Measurements from ENCODE around the gene ING4. TPM values are rescaled to one million over a fixed set of nuclear protein-coding genes. Genes with fewer than 3 reads are reported as not detected.

ING4 gene
- total RNA-seq, 1 experiment from 2014 or later, result 26.3 TPM

DNA sequence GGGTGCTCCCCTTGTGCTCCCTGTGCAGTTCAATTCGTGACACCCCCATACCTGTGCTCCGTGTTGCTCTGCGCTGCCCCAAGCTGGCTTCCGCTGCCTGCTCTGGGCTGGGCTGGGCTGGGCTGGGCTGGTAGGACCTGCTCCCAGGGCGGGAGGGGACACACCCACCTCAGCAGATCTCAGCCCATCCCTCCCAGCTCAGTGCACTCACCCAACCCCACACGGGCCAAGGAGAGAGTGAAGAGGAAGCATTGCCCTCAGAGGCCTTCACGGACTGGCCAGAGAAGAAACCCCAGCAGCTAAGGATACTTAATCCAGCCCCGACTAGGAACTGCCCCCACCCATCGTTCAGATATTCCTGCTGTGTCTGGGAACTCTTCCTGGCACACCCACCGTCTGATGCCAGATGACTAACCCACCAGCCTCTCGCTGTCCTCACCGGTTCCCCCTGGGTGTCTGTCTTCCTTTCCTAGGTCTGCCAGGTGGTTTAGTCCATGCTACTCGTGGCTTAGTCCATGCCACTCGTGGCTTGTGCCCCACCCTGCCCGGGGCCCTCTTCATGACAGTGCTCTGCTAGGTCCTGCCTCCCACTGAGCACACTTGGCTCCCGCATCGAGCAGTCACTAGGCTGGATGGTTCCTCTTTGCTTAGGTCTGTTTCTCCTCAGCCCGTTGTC lies 26.9 kb downstream of the ING4 start, which contains the start of gene LPAR5:
Gene LPAR5 (minus strand): TSS at position 104 of the 676 bp plus-strand sequence. CDS start 14,711 bp downstream, outside the sequence.
- peak; percentile 18 for DNase-seq (ENCODE audit: low read depth)

DNA sequence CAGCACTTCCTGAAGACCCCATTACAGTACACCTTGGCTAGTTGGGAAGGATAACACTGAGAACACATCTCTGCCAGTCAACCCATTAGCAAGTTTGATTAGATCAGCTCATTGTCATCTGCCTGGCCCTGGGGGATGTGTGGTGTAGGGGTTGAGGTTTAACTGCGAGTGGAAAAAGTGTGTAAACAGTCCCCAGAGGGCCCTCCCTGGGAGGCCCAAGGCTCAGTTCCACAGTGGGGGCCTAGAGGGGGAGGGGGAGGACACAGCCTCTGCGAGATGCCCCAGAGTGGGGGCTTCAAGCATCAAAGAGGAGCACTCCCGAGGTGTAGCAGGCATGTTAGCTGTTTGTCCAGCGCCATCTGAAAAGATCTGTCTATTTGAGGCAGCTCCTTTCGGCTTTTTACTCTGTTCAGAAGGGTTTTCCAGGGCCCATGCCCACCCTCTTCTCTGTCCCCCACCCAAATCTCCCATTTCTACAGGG lies 27.5 kb downstream of the ING4 start:
- DNase-seq (ENCODE audit: low read depth), result no peak

GRCh38 chr12:6632026-6632983 lies 30.6 kb downstream of the ING4 start:
- no peak for DNase-seq (ENCODE audit: low read depth)

DNA sequence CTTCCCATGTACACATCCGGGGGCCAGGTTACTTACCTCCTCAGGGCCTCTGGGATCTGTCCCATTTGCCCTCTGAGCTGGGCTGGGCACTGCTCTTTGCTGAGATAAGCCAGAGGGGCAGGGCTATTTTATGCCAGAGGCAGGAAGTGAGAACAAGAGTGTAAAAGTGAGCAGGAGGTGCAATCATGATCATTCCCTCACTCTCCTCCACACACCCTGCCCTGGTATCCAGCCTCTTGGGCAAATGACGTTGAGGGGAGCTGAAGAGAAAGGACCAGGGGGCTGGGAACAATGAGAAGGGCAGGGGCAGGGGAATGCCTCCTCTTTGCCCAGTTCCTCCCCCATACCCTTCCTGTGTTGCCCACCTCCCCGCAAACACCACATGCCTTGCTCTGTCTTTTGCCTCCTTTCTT lies 31.4 kb downstream of the ING4 start:
- DNase-seq (ENCODE audit: low read depth), result no peak

- no peak for DNase-seq (ENCODE audit: low read depth)
Measured at GRCh38 chr12:6630736-6631135, 32.2 kb downstream of the ING4 start.

DNA sequence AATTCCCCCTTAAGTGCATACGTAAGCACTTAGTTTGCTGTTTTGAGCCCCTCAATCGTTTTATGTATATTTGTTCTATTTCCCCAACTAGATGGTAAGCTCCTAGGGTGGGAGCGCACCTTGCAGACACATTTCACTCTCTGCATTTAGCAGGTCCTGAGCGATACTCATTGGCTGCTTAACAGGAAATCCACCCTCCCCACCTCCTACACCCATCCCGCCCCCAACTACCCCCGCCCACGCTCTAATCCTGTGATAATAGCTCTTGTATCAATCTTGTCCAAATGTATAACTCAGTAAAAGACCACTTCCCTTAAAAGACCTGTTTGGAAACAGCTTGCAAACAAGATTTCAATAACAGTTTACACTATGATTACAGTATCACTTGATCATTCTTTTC lies 35.3 kb downstream of the ING4 start:
- no peak for DNase-seq (ENCODE audit: low read depth)

GRCh38 chr12:6626654-6627283 lies 36.1 kb downstream of the ING4 start:
- DNase-seq (ENCODE audit: low read depth), result no peak

DNA sequence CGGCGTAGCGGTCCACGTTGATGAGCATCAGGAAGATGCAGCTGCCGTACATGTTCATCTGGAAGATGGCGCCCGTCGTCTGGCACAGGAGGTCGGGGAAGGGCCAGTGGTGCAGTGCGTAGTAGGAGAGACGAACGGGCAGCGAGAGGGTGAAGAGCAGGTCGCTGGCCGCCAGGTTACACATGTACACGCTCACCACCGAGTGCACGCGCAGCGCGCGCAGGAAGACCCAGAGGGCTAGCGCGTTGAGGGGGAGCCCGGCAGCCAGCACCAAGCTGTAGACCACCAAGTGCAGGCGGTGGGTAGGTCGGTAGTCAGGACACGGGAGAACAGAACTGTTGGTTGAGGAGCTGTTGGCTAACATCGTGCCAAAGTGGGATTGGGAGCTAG lies 42.0 kb downstream of the ING4 start:
- no peak for DNase-seq (ENCODE audit: low read depth)

GRCh38 chr12:6620137-6620884 lies 42.6 kb downstream of the ING4 start:
- DNase-seq (ENCODE audit: low read depth), result no peak

- no peak for DNase-seq (ENCODE audit: low read depth)
Measured at GRCh38 chr12:6618483-6619225, 44.3 kb downstream of the ING4 start.

DNA sequence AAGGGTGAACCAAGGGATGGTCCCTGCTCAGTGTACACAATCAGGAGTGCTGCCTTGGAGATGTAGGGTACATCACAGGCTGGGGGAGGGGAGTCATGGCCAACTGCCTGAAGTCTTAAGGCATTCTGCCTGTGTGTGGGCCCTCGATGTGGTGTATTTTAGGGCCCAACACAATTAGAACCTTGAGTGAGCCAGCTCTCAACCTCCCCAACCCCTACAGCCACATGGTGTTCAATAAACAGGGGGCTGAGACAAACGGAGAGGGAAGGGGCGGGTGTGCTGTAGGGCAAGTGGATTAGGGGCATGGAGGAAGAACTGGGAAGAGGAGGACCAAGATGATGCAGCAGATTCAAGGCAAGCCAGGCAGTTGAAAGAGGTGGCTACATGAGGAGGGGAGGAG lies 47.1 kb downstream of the ING4 start:
- no peak for DNase-seq (ENCODE audit: low read depth)

- DNase-seq (ENCODE audit: low read depth), result no peak
Measured at GRCh38 chr12:6614513-6615172, 48.3 kb downstream of the ING4 start.

DNA sequence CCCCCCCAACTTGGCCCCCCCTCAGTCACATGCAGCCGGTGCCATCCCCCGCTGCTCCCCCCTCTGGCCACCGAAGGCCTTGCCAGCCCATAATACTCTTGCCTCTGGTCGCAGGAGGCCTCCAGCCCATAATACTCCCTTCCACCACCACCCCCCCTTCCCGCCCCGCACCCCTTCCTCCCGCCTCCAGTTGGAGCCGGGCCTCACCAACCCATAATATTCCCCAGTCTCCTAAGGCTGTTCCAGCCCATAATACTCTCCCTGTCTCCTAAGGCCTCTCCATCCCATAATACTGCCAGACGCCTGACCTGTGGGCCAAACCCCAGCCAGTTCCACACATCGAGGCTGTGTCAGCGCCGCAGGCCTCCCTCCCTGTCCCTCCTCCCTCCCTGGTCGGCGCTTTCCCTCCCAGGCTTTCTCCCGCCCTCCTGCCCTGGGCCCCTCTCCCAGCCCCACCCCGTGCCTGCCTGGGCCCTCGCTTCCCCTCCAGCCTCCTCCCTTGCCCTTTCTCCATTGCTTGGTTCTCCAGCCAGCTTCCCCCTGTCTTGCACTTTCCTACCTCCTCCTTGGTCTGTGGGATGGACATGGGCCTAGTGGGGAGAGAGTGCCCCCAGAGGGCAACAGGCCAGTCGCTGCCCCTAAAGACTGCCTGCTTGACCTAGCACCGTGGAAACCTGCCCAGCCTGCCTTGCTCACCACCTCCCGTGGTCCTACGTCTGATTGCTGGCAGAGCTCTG lies 49.0 kb downstream of the ING4 start:
- DNase-seq (ENCODE audit: low read depth), result peak; percentile 94

DNA sequence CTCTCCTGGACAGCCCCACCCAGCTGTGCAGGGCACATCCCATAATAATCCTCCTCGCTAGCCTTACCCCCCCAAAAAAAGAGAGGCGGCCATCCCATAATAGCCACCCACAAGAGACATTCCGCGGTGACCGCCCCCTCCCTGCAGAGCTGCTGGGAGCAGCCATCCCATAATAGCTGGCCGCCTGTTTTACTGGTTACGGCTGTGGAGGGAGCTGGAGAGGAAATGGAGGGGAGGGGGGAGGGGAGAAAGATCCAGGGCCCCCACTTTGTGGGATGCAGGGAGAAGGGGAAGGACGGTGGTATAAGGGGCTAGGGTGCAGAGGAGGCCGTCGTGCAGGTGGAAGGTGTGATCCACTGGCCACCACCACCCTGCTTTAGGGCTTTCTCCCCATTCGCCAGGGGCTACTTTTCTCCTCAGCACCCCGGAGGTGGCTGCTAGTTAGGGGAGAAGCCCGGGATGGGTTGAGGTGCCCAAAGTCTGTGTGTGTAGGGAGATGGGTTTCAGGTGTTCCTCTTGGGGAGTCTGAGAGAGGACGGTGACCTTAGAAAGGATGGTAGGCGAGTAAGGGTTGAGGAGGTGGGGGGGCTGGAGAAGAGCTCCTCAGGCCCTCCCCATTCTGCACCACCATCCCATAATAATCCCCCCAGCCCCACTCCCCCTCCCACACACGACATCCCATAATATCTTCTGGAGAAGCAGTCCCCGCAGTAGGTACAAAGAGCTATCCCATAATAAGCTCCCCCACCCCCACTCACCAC lies 49.7 kb downstream of the ING4 start:
- peak; percentile 76 for DNase-seq (ENCODE audit: low read depth)

- no peak for DNase-seq (ENCODE audit: low read depth)
Measured at GRCh38 chr12:6612652-6613014, 50.3 kb downstream of the ING4 start.

- no peak for DNase-seq (ENCODE audit: low read depth)
Measured at GRCh38 chr12:6612247-6612646, 50.7 kb downstream of the ING4 start.

DNA sequence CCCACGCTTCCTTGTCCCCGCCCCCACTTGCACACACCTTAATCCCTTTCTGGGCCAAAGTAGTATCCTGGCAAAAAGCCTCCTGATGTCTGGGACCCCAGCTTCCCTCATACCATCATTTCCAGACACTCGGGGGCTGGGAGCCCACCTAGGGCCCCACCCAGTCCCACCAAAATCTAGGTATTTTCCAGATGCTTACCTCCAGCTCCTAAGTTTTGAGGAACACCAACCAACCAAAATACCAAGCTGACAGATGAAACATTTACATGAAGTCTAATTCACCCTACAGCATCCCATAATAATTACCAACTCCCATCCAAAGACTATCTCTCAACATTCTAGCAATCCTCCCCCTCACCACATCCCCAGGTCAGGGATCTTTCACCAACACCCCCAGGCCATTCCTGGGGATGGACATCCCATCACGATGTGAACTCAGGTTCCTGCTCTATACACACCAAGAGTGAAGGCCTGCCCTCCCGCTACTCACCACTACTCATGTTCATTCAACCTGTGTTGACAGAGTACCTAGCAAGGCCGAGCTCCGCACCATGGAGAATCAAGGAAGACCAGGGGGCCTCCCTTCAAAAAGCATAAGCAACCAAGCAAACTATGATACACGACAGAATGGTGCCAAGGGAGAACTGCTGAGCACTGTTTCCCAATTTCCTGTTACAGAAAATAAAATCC lies 54.2 kb downstream of the ING4 start:
- no peak for DNase-seq (ENCODE audit: low read depth)
